IMR-90 (cell line): Measurements from ENCODE around the gene ZP3. TPM values are rescaled to one million over a fixed set of nuclear protein-coding genes. Genes with fewer than 3 reads are reported as not detected.

ENCODE experiments used
- ATAC-seq: fragments of 200-7000 bp; cut with Tn5 transposase; 2 replicates; pipeline ENCODE4 v1.9.1; 2020; ENCODE audit warnings: low read depth, mild to moderate bottlenecking, moderate library complexity
- BruUV-seq: library from RNA; stranded (reverse); fragments of 400-500 nt; replicated peaks from 2 replicates; lab custom pipeline; 2021; lab: Mats Ljungman, UMichigan
- CTCF ChIA-PET: fragments of 300-600 bp; formaldehyde crosslinking; extraction: SDS; loops from one replicate; lab custom pipeline; 2021; ENCODE audit warnings: antibody characterized with exemption; lab: Yijun Ruan, JAX
- POLR2A ChIA-PET: fragments of 300-600 bp; sonication (Branson Sonifier 250); formaldehyde crosslinking; loops from one replicate; lab custom pipeline; 2022; ENCODE audit warnings: antibody characterized with exemption; ENCODE audit not compliant: unreplicated experiment; lab: Charles Lee
- DNase-seq: peaks from one replicate; pipeline ENCODE4 v3.0.0; 2013
- H2AFZ ChIP-seq: replicated peaks from 2 replicates; pipeline ENCODE3; 2013; ENCODE audit warnings: low read length, mild to moderate bottlenecking; ENCODE audit not compliant: poor library complexity
- H2AK5ac ChIP-seq: 2 replicates; pipeline ENCODE4 v1.6.1; 2013; ENCODE audit warnings: low read depth, low read length, inconsistent platforms
- H2AK9ac ChIP-seq: replicated peaks from 2 replicates; pipeline ENCODE3; 2013; ENCODE audit warnings: mild to moderate bottlenecking, low read depth, low read length, moderate library complexity; ENCODE audit not compliant: poor library complexity
- H2BK120ac ChIP-seq: 2 replicates; pipeline ENCODE4 v1.6.1; 2013; ENCODE audit warnings: low read depth, low read length, inconsistent platforms
- H2BK15ac ChIP-seq: 3 replicates; pipeline ENCODE4 v1.6.1; 2013; ENCODE audit warnings: low read depth, low read length, inconsistent platforms
- H2BK20ac ChIP-seq: 2 replicates; pipeline ENCODE4 v1.6.1; 2013; ENCODE audit warnings: low read depth, mild to moderate bottlenecking, inconsistent platforms, low read length, moderate library complexity
- H2BK5ac ChIP-seq: 2 replicates; pipeline ENCODE4 v1.6.1; 2013; ENCODE audit warnings: mild to moderate bottlenecking, low read depth, low read length, inconsistent platforms; ENCODE audit not compliant: poor library complexity, severe bottlenecking
- H3K14ac ChIP-seq: replicated peaks from 2 replicates; pipeline ENCODE4 v1.6.1; 2013; ENCODE audit warnings: low read depth, low read length, inconsistent platforms
- H3K18ac ChIP-seq: 2 replicates; pipeline ENCODE4 v1.6.1; 2013; ENCODE audit warnings: low read depth, low read length, control low read depth
- H3K23ac ChIP-seq: 2 replicates; pipeline ENCODE4 v1.6.1; 2013; ENCODE audit warnings: low read depth, low read length, inconsistent platforms
- H3K27ac ChIP-seq: 2 replicates; pipeline ENCODE4 v1.5.1; 2013; ENCODE audit warnings: mild to moderate bottlenecking, control low read depth, low read length; ENCODE audit not compliant: insufficient read depth
- H3K27me3 ChIP-seq: 2 replicates; pipeline ENCODE4 v1.6.1; 2013; ENCODE audit warnings: low read length; ENCODE audit not compliant: control insufficient read depth, insufficient read depth
- H3K36me3 ChIP-seq: 2 replicates; pipeline ENCODE4 v1.6.1; 2013; ENCODE audit warnings: low read length, mixed read lengths; ENCODE audit not compliant: control insufficient read depth, insufficient read depth
- H3K4ac ChIP-seq: 2 replicates; pipeline ENCODE4 v1.6.1; 2013; ENCODE audit warnings: low read depth, low read length, inconsistent platforms
- H3K4me1 ChIP-seq: 2 replicates; pipeline ENCODE4 v1.6.1; 2013; ENCODE audit warnings: low read length, mixed read lengths; ENCODE audit not compliant: control insufficient read depth, insufficient read depth
- H3K4me2 ChIP-seq: 2 replicates; pipeline ENCODE4 v1.6.1; 2013; ENCODE audit warnings: low read depth, mild to moderate bottlenecking, control low read depth, low read length, moderate library complexity
- H3K4me3 ChIP-seq: 2 replicates; pipeline ENCODE4 v1.5.1; 2013; ENCODE audit warnings: low read depth, mild to moderate bottlenecking, control low read depth, low read length, moderate library complexity; ENCODE audit not compliant: insufficient read depth
- H3K56ac ChIP-seq: 2 replicates; pipeline ENCODE4 v1.6.1; 2013; ENCODE audit warnings: low read length, inconsistent platforms; ENCODE audit not compliant: insufficient read depth; ENCODE audit errors: extremely low read depth
- H3K79me1 ChIP-seq, 2 experiments: 2 replicates each; pipeline ENCODE4 v1.6.1; 2013; ENCODE audit warnings: low read length in 2 of 2, inconsistent platforms in 1 of 2, low read depth in 1 of 2
- H3K9ac ChIP-seq: 2 replicates; pipeline ENCODE4 v1.6.1; 2013; ENCODE audit warnings: low read depth, low read length, control low read depth
- H3K9me1 ChIP-seq: 2 replicates; pipeline ENCODE4 v1.6.1; 2013; ENCODE audit warnings: low read length, inconsistent platforms; ENCODE audit not compliant: insufficient read depth
- H3K9me3 ChIP-seq: 2 replicates; pipeline ENCODE4 v1.6.1; 2013; ENCODE audit warnings: low read length; ENCODE audit not compliant: control insufficient read depth, insufficient read depth
- H4K20me1 ChIP-seq: 2 replicates; pipeline ENCODE4 v1.6.1; 2013; ENCODE audit warnings: low read length, inconsistent platforms; ENCODE audit not compliant: insufficient read depth
- H4K5ac ChIP-seq: 2 replicates; pipeline ENCODE4 v1.6.1; 2013; ENCODE audit warnings: mild to moderate bottlenecking, low read depth, low read length, control low read depth
- H4K8ac ChIP-seq, 2 experiments: 2 replicates each; pipeline ENCODE4 v1.6.1; 2013; ENCODE audit warnings: low read depth in 2 of 2, low read length in 2 of 2, control low read depth in 1 of 2, inconsistent platforms in 1 of 2
- H4K91ac ChIP-seq: 2 replicates; pipeline ENCODE4 v1.6.1; 2013; ENCODE audit warnings: low read depth, low read length, inconsistent platforms; ENCODE audit not compliant: insufficient read depth
- BHLHE40 ChIP-seq: fragments of 150-350 bp; IDR thresholded peaks from 2 replicates; pipeline ENCODE4 v1.6.1; 2016; ENCODE audit warnings: mild to moderate bottlenecking, low read depth, low read length
- CHD1 ChIP-seq: IDR thresholded peaks from 2 replicates; pipeline ENCODE4 v1.6.1; 2012; ENCODE audit warnings: low read depth, low read length, improper control_type of control experiment
- FOS ChIP-seq: fragments of 150-350 bp; IDR thresholded peaks from 2 replicates; pipeline ENCODE4 v1.6.1; 2016; ENCODE audit warnings: low read depth, low read length
- MAZ ChIP-seq: IDR thresholded peaks from 2 replicates; pipeline ENCODE4 v1.6.1; 2012; ENCODE audit warnings: low read depth, mild to moderate bottlenecking, low read length, improper control_type of control experiment, moderate library complexity, borderline replicate concordance
- NFE2L2 ChIP-seq: fragments of 150-350 bp; IDR thresholded peaks from 2 replicates; pipeline ENCODE4 v1.6.1; 2016; ENCODE audit warnings: low read depth, mild to moderate bottlenecking, low read length
- POLR2A ChIP-seq: IDR thresholded peaks from 2 replicates; pipeline ENCODE4 v1.6.1; 2012; ENCODE audit warnings: mild to moderate bottlenecking, low read depth, low read length
- RFX5 ChIP-seq: IDR thresholded peaks from 2 replicates; pipeline ENCODE4 v1.8.0; 2012; ENCODE audit warnings: low read depth, mild to moderate bottlenecking, low read length, moderate library complexity
- WGBS, 2 experiments: methylation state at CpG; one replicate each; pipeline versions ENCODE4 v1.1.5 to v1.1.7; 2013; ENCODE audit warnings: missing lambda C conversion rate in 2 of 2; ENCODE audit not compliant: insufficient read length in 1 of 2; ENCODE audit errors: extremely low coverage in 2 of 2; 5-methylcytosine and 5-hydroxymethylcytosine counted together
- dilution Hi-C: fragments of 300-500 bp; cut with HindIII; formaldehyde crosslinking; loops from one replicate; pipeline ENCODE4 v1.14.3; 2018; ENCODE audit warnings: low sequenced_read_pairs; ENCODE audit not compliant: unreplicated experiment
- in situ Hi-C: fragments of 300-500 bp; cut with MboI; formaldehyde crosslinking; loops from 3 replicates; pipeline ENCODE4 v1.14.3; 2019; ENCODE audit warnings: low sequenced_read_pairs, inconsistent platforms, mixed read lengths
- intact Hi-C: fragments of 100-400 bp; cut with micrococcal nuclease; formaldehyde crosslinking; loops from 2 replicates; pipeline ENCODE4 v1.10.0; 2022
- polyA plus RNA-seq, 3 experiments: library from polyadenylated mRNA; depleted of rRNA; stranded (reverse); fragments of >200 nt; gene quantifications; 2 replicates each; pipeline ENCODE4 v1.2.3, GENCODE V29; 2012; ENCODE audit warnings: low replicate concordance in 1 of 3
- total RNA-seq: library from RNA; depleted of rRNA; stranded (reverse); fragments of >200 nt; gene quantifications from 2 replicates; pipeline ENCODE4 v1.2.3, GENCODE V29; 2012
- TF ChIP-seq, protein P1 (sequence below): fragments of 150-350 bp; IDR thresholded peaks from 2 replicates; pipeline ENCODE4 v1.6.1; 2017; ENCODE audit warnings: mild to moderate bottlenecking, antibody characterized with exemption, low read length, low read depth

Gene ZP3
- total and polyA plus RNA-seq, 2 of the 4 experiments (the other 2 are of a cell fraction), result 0.54 to 0.67 TPM

DNA sequence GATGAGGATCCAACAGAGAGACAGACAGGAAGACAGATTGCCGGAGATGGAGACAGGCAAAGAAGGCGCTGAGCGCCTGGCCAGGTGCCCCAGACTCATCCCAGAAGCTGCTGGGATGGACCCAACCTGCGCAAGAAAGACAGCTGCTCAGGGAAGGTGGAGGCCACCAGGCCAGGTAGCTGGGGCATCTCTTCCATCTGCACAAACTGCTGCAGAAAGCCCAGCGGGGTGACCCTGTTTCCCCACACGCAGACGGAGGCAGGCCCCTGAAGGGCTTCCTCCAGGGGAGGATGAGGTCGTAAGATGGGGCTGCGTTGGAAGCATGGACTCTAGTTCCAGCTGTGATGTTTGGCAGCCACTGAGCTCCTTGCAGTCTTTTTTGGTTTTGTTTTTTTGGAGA lies 49.5 kb upstream of the ZP3 start:
- H3K79me1 ChIP-seq, result peaks cover 0 to 4% of the 10 kb centered on the region in 2 experiments; a peak in 1 of 4 replicates
- no peak overlapping the region for H2BK15ac ChIP-seq
- no peak overlapping the region for H3K9ac ChIP-seq
- no TSS peak for BruUV-seq
- no peak overlapping the region for H4K8ac ChIP-seq
- 98% methylated on average over 4 of the region's 9 CpGs; no CpG with 5 or more reads in 1 of the 2 experiments for WGBS, 2 experiments
- dilution Hi-C loops, result no loop called here
- no peak overlapping the region for H3K18ac ChIP-seq
- peaks cover 9% of the 10 kb centered on the region for H3K4me1 ChIP-seq
- ATAC-seq (no peak), DNase-seq (no peak)
- no peak overlapping the region for H4K91ac ChIP-seq
- no peaks in the 10 kb centered on the region for H3K36me3 ChIP-seq
- H4K20me1 ChIP-seq, result no peaks in the 10 kb centered on the region
- intact Hi-C loops, result no loop called here
- no peak overlapping the region for H3K56ac ChIP-seq
- H3K27ac ChIP-seq, result no peak overlapping the region
- H2AK9ac ChIP-seq, result no peak overlapping the region
- no peak overlapping the region for H2BK5ac ChIP-seq
- H3K27me3 ChIP-seq, result no peaks in the 10 kb centered on the region
- H2AK5ac ChIP-seq, result no peak overlapping the region; the same call in 1 of the 2 replicates
- H3K23ac ChIP-seq, result no peak overlapping the region
- no peak overlapping the region for H4K5ac ChIP-seq
- POLR2A ChIA-PET, result no interaction called here
- TF ChIP-seq MAZ (no peak), POLR2A (no peak), CHD1 (no peak), FOS (no peak), RFX5 (no peak), NFE2L2 (no peak), BHLHE40 (no peak)
- TF ChIP-seq, protein P1, sequence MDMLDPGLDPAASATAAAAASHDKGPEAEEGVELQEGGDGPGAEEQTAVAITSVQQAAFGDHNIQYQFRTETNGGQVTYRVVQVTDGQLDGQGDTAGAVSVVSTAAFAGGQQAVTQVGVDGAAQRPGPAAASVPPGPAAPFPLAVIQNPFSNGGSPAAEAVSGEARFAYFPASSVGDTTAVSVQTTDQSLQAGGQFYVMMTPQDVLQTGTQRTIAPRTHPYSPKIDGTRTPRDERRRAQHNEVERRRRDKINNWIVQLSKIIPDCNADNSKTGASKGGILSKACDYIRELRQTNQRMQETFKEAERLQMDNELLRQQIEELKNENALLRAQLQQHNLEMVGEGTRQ, result no peak
- H3K9me3 ChIP-seq, result no peaks in the 10 kb centered on the region
- H3K9me1 ChIP-seq, result peaks cover 24% of the 10 kb centered on the region; the same call in 1 of the 2 replicates
- CTCF ChIA-PET, result no interaction called here
- H2BK20ac ChIP-seq, result no peak overlapping the region
- H3K4ac ChIP-seq, result no peak overlapping the region
- no peak overlapping the region for H3K4me2 ChIP-seq
- H3K4me3 ChIP-seq, result no peak overlapping the region
- H2BK120ac ChIP-seq, result no peak overlapping the region
- H3K14ac ChIP-seq, result no peak overlapping the region
- H2AFZ ChIP-seq, result no peak overlapping the region
- in situ Hi-C loops, result no loop called here
